GM12878 (cell line): ENCODE results near the gene P2RX1. TPM values are rescaled to one million over a fixed set of nuclear protein-coding genes. Genes with fewer than 3 reads are reported as not detected.
A peak's percentile ranks its signal among the peaks of the same experiment; 100 is the strongest.

Experiments used
- CBFB ChIP-seq: IDR thresholded peaks from 2 replicates; pipeline ENCODE4 v1.6.1; 2016; ENCODE audit warnings: antibody characterized with exemption, low read depth
- CREB1 ChIP-seq: IDR thresholded peaks from 2 replicates; pipeline ENCODE4 v1.6.1; 2012; ENCODE audit warnings: low read depth, mild to moderate bottlenecking, inconsistent platforms
- FOS ChIP-seq: IDR thresholded peaks from 3 replicates; pipeline ENCODE4 v1.6.1; 2011; ENCODE audit warnings: borderline replicate concordance; ENCODE audit not compliant: insufficient read length; ENCODE audit errors: extremely low read depth
- RAD21 ChIP-seq: IDR thresholded peaks from 2 replicates; pipeline ENCODE4 v1.6.1; 2011; ENCODE audit warnings: mild to moderate bottlenecking, low read depth, low read length, moderate library complexity; ENCODE audit not compliant: insufficient read depth
- RUNX3 ChIP-seq: IDR thresholded peaks from 2 replicates; pipeline ENCODE4 v1.6.1; 2012; ENCODE audit warnings: low read length, inconsistent platforms
- SIX5 ChIP-seq: IDR thresholded peaks from 2 replicates; pipeline ENCODE4 v1.6.1; 2011; ENCODE audit warnings: mild to moderate bottlenecking, low read depth, low read length, moderate library complexity; ENCODE audit not compliant: severe bottlenecking
- SP1 ChIP-seq: IDR thresholded peaks from one replicate; pipeline ENCODE4 v1.6.1; 2011; ENCODE audit warnings: low read depth, low read length
- SPI1 ChIP-seq: IDR thresholded peaks from 2 replicates; pipeline ENCODE4 v1.6.1; 2011; ENCODE audit warnings: low read depth, mild to moderate bottlenecking, low read length, moderate library complexity, borderline replicate concordance; ENCODE audit not compliant: insufficient read depth
- polyA plus RNA-seq, 11 experiments: library from polyadenylated mRNA; depleted of rRNA in 4 of 11; unstranded in 6 of 11; stranded (reverse) in 5 of 11; fragments of >200 nt; fragmentation: Nextera tagmentation in 4 of 11; fragmentation: Illumina TruSeq in 1 of 11; extraction: Ambion mirVana in 4 of 11; extraction: Trizol in 1 of 11; gene quantifications; 1 replicate in 1 of 11; 2 replicates in 10 of 11; pipeline versions ENCODE4 v1.2.1 to v1.2.3, GENCODE V29; 2011 to 2016; ENCODE audit warnings: inconsistent platforms in 2 of 11, missing spikeins in 2 of 11, low read depth in 1 of 11
- total RNA-seq, 4 experiments: library from RNA; depleted of rRNA in 3 of 4; stranded (reverse); fragments of >200 nt in 3 of 4; fragmentation: Illumina TruSeq in 1 of 4; extraction: Trizol in 1 of 4; gene quantifications; 2 replicates each; pipeline versions ENCODE4 v1.2.1 to v1.2.3, GENCODE V29; 2013 to 2021
- TF ChIP-seq, protein P1 (sequence below): IDR thresholded peaks from 2 replicates; pipeline ENCODE4 v1.6.1; 2012; ENCODE audit warnings: low read depth, low read length, improper control_type of control experiment
- TF ChIP-seq, protein P2 (sequence below), 3 experiments: IDR thresholded peaks in 2 of 3; conservative IDR thresholded peaks in 1 of 3; 2 replicates each; pipeline ENCODE4 v1.5.1; 2011; ENCODE audit warnings: low read depth in 3 of 3, low read length in 3 of 3, mild to moderate bottlenecking in 3 of 3, control low read depth in 2 of 3, moderate library complexity in 2 of 3, inconsistent platforms in 1 of 3, mixed read lengths in 1 of 3; ENCODE audit not compliant: control insufficient read depth in 2 of 3, insufficient read depth in 1 of 3; ENCODE audit errors: extremely low read depth in 1 of 3
- TF ChIP-seq, protein P3 (sequence below): fragments of 450-650 bp; formaldehyde crosslinking; IDR thresholded peaks from 2 replicates; pipeline ENCODE4 v1.5.0; 2022; ENCODE audit warnings: mild to moderate bottlenecking, missing genetic modification characterization
- TF ChIP-seq, protein P4 (sequence below): fragments of 450-650 bp; IDR thresholded peaks from 2 replicates; pipeline ENCODE4 v1.6.1; 2016; ENCODE audit warnings: mild to moderate bottlenecking
- TF ChIP-seq, protein P5 (sequence below): fragments of 450-650 bp; conservative IDR thresholded peaks from 2 replicates; pipeline ENCODE4 v1.6.1; 2017; ENCODE audit warnings: mild to moderate bottlenecking, moderate library complexity
- TF ChIP-seq, protein P6 (sequence below): IDR thresholded peaks from 2 replicates; pipeline ENCODE4 v1.6.1; 2012; ENCODE audit warnings: mild to moderate bottlenecking, low read depth, low read length

The P2RX1 gene
- total and polyA plus RNA-seq, 10 of the 15 experiments (the other 5 are each of a cell fraction or from before 2014, with no cell fraction given): 0.12 to 6.2 (median 3.4) TPM

DNA sequence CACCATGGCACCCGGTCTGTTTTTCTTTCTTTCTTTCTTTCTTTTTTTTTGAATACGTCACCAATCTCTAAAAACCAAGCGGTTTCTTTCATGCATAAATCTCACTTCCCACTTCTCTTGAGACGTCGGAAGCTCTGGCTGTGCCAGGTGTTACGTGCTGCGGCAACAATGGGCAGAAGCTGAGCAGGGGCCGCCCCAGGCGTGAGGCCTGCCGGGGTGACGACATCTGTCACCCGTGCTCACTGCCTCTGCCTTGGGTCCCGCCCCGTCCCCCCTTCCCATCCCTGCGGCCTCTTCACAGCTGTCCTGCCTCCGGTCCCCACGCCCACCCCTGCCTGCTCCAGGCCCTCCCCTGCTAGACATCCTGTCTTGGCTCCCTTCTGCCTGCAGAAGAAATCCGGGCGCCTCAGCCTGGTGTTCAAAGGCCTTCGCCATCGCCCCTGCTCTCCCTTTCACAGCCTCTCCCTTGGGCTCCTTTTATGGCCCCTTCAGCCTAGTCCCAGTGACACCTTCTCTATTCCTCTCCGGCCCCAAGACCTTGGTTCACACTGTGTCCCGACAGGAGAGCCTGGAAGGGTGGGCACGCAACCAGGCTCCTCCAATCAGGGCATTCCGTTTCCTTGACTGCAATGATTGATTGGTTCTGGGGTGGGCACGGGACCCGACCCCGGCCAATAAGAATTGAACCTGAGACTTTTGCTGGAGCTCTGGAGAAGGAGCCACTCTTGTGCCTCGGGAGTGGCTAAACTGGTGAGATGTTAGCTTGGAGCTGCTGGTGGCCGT is 4.8 kb downstream of the P2RX1 start (continued):
- TF ChIP-seq, protein P1, sequence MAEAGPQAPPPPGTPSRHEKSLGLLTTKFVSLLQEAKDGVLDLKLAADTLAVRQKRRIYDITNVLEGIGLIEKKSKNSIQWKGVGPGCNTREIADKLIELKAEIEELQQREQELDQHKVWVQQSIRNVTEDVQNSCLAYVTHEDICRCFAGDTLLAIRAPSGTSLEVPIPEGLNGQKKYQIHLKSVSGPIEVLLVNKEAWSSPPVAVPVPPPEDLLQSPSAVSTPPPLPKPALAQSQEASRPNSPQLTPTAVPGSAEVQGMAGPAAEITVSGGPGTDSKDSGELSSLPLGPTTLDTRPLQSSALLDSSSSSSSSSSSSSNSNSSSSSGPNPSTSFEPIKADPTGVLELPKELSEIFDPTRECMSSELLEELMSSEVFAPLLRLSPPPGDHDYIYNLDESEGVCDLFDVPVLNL: no peak
- TF ChIP-seq FOS (no peak), SIX5 (no peak), CBFB (0 out of 2 replicates have a peak, but pooled peaks have one; percentile 21), RUNX3 (peak; percentile 79), RAD21 (no peak), SPI1 (peak; percentile 90), CREB1 (peak; percentile 94), SP1 (peak; percentile 44)
- TF ChIP-seq, protein P2, sequence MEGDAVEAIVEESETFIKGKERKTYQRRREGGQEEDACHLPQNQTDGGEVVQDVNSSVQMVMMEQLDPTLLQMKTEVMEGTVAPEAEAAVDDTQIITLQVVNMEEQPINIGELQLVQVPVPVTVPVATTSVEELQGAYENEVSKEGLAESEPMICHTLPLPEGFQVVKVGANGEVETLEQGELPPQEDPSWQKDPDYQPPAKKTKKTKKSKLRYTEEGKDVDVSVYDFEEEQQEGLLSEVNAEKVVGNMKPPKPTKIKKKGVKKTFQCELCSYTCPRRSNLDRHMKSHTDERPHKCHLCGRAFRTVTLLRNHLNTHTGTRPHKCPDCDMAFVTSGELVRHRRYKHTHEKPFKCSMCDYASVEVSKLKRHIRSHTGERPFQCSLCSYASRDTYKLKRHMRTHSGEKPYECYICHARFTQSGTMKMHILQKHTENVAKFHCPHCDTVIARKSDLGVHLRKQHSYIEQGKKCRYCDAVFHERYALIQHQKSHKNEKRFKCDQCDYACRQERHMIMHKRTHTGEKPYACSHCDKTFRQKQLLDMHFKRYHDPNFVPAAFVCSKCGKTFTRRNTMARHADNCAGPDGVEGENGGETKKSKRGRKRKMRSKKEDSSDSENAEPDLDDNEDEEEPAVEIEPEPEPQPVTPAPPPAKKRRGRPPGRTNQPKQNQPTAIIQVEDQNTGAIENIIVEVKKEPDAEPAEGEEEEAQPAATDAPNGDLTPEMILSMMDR (IDR thresholded peaks at IDR 0.05 in 2 of 3, conservative IDR thresholded peaks at IDR 0.05 in 1 of 3; ENCODE audit: control insufficient read depth in 2 of 3, extremely low read depth in 1 of 3, insufficient read depth in 1 of 3, low read depth in 3 of 3, low read length in 3 of 3): no peak
- TF ChIP-seq, protein P3, sequence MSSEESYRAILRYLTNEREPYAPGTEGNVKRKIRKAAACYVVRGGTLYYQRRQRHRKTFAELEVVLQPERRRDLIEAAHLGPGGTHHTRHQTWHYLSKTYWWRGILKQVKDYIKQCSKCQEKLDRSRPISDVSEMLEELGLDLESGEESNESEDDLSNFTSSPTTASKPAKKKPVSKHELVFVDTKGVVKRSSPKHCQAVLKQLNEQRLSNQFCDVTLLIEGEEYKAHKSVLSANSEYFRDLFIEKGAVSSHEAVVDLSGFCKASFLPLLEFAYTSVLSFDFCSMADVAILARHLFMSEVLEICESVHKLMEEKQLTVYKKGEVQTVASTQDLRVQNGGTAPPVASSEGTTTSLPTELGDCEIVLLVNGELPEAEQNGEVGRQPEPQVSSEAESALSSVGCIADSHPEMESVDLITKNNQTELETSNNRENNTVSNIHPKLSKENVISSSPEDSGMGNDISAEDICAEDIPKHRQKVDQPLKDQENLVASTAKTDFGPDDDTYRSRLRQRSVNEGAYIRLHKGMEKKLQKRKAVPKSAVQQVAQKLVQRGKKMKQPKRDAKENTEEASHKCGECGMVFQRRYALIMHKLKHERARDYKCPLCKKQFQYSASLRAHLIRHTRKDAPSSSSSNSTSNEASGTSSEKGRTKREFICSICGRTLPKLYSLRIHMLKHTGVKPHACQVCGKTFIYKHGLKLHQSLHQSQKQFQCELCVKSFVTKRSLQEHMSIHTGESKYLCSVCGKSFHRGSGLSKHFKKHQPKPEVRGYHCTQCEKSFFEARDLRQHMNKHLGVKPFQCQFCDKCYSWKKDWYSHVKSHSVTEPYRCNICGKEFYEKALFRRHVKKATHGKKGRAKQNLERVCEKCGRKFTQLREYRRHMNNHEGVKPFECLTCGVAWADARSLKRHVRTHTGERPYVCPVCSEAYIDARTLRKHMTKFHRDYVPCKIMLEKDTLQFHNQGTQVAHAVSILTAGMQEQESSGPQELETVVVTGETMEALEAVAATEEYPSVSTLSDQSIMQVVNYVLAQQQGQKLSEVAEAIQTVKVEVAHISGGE: no peak
- TF ChIP-seq, protein P4, sequence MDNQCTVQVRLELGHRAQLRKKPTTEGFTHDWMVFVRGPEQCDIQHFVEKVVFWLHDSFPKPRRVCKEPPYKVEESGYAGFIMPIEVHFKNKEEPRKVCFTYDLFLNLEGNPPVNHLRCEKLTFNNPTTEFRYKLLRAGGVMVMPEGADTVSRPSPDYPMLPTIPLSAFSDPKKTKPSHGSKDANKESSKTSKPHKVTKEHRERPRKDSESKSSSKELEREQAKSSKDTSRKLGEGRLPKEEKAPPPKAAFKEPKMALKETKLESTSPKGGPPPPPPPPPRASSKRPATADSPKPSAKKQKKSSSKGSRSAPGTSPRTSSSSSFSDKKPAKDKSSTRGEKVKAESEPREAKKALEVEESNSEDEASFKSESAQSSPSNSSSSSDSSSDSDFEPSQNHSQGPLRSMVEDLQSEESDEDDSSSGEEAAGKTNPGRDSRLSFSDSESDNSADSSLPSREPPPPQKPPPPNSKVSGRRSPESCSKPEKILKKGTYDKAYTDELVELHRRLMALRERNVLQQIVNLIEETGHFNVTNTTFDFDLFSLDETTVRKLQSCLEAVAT: no peak
- TF ChIP-seq, protein P5, sequence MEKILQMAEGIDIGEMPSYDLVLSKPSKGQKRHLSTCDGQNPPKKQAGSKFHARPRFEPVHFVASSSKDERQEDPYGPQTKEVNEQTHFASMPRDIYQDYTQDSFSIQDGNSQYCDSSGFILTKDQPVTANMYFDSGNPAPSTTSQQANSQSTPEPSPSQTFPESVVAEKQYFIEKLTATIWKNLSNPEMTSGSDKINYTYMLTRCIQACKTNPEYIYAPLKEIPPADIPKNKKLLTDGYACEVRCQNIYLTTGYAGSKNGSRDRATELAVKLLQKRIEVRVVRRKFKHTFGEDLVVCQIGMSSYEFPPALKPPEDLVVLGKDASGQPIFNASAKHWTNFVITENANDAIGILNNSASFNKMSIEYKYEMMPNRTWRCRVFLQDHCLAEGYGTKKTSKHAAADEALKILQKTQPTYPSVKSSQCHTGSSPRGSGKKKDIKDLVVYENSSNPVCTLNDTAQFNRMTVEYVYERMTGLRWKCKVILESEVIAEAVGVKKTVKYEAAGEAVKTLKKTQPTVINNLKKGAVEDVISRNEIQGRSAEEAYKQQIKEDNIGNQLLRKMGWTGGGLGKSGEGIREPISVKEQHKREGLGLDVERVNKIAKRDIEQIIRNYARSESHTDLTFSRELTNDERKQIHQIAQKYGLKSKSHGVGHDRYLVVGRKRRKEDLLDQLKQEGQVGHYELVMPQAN: no peak
- TF ChIP-seq, protein P6, sequence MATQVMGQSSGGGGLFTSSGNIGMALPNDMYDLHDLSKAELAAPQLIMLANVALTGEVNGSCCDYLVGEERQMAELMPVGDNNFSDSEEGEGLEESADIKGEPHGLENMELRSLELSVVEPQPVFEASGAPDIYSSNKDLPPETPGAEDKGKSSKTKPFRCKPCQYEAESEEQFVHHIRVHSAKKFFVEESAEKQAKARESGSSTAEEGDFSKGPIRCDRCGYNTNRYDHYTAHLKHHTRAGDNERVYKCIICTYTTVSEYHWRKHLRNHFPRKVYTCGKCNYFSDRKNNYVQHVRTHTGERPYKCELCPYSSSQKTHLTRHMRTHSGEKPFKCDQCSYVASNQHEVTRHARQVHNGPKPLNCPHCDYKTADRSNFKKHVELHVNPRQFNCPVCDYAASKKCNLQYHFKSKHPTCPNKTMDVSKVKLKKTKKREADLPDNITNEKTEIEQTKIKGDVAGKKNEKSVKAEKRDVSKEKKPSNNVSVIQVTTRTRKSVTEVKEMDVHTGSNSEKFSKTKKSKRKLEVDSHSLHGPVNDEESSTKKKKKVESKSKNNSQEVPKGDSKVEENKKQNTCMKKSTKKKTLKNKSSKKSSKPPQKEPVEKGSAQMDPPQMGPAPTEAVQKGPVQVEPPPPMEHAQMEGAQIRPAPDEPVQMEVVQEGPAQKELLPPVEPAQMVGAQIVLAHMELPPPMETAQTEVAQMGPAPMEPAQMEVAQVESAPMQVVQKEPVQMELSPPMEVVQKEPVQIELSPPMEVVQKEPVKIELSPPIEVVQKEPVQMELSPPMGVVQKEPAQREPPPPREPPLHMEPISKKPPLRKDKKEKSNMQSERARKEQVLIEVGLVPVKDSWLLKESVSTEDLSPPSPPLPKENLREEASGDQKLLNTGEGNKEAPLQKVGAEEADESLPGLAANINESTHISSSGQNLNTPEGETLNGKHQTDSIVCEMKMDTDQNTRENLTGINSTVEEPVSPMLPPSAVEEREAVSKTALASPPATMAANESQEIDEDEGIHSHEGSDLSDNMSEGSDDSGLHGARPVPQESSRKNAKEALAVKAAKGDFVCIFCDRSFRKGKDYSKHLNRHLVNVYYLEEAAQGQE: no peak
